Loucy (cell line): Measurements from ENCODE around the gene DPP4.

ENCODE experiments used
- EZH2phosphoT487 ChIP-seq: fragments of 200-600 bp; IDR thresholded peaks from 2 replicates; pipeline ENCODE4 v1.6.1; 2018; ENCODE audit warnings: antibody characterized with exemption, mild to moderate bottlenecking, moderate library complexity, borderline replicate concordance
- TF ChIP-seq, protein P1 (sequence below): fragments of 200-600 bp; sonication (generic); conservative IDR thresholded peaks from 2 replicates; pipeline ENCODE4 v1.5.1; 2014; ENCODE audit warnings: mild to moderate bottlenecking, antibody characterized with exemption, low read length

DNA sequence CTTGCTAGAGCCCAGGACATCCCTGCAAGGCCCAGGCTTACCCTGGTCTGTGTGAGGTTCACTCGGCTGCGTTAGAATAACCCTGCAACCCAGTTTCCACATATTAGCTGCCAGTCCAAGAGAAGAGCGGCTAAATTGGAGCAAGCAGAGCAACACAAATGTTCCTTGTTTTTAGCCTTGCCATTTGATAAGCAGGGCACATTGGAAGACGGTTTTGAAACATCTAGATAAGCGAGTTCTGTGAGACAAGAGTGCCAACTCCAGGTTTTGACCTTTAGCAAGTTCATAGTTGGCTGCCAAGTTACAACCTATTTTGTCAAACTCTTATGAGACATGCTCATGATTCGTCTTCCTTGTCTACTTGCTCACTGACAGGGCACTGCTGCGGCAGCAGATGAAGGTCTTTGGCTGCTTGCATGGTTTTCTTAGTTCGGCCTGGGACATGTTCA lies 23.5 kb downstream of the DPP4 start:
- TF ChIP-seq, protein P1, sequence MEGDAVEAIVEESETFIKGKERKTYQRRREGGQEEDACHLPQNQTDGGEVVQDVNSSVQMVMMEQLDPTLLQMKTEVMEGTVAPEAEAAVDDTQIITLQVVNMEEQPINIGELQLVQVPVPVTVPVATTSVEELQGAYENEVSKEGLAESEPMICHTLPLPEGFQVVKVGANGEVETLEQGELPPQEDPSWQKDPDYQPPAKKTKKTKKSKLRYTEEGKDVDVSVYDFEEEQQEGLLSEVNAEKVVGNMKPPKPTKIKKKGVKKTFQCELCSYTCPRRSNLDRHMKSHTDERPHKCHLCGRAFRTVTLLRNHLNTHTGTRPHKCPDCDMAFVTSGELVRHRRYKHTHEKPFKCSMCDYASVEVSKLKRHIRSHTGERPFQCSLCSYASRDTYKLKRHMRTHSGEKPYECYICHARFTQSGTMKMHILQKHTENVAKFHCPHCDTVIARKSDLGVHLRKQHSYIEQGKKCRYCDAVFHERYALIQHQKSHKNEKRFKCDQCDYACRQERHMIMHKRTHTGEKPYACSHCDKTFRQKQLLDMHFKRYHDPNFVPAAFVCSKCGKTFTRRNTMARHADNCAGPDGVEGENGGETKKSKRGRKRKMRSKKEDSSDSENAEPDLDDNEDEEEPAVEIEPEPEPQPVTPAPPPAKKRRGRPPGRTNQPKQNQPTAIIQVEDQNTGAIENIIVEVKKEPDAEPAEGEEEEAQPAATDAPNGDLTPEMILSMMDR: no peak
- no peak for TF ChIP-seq EZH2phosphoT487
